Midbrain (tissue), 1 donor: ENCODE data around the gene FAM222A.

Source experiments
- DNase-seq: peaks from one replicate; lab custom pipeline; 2025; lab: John Stamatoyannopoulos, UW

FAM222A gene

GRCh38 chr12:109760031-109760929, 46.7 kb downstream of the FAM222A start:
- DNase-seq: no peak

GRCh38 chr12:109760930-109761921, 47.6 kb downstream of the FAM222A start:
- no peak for DNase-seq

DNA sequence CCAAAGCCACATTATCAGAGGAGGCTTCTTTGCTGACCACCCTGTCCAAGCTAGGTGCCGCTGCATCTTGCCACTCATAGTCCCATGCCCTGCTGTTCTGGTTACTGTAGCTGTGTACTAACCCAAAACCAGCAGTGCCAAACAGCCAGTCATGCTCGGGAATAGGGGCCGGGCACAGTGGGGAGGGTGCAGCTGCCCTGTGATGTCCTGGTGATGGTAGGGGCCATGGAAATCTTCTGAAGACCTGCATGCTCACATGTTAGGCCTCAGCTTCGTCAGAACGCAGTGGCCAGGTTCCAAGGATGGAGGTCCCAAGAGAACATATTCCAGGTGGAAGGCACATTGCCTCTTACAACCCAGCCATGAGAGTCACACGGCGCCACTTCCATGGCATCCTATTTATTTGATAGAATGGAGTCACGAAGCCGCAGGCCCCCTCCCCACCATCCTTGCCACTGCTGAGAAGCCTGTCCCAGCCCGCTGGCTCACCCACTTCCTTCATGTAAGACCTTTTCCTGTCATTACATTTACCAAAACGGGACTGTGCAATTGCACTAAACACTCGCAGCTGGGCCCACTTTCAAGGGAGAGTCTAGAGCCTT, 48.5 kb downstream of the FAM222A start:
- DNase-seq: no peak

- DNase-seq: no peak
Measured at GRCh38 chr12:109762673-109763191, 49.1 kb downstream of the FAM222A start.

- DNase-seq: no peak
Measured at GRCh38 chr12:109763201-109763841, 49.7 kb downstream of the FAM222A start.

DNA sequence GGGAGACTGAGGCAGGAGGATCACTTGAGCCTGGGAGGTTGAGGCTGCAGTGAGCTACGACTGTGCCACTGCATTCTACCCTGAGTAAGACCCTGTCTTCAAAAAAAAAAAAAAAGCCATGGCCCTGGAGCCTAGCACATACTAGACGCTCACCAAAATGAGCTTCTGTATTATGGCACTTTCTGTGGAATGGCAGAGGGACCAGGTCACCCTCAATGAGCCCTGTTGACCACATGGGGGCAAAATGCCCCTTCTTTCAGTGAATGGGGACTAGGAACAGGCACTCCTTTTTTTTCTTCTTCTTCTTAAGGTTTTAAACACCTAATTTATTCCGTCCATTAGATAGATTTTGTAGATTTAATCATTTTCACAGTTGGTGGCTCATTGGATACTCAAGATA, 50.5 kb downstream of the FAM222A start:
- peak; percentile 16 for DNase-seq

- DNase-seq: no peak
Measured at GRCh38 chr12:109764776-109765445, 51.3 kb downstream of the FAM222A start.

DNA sequence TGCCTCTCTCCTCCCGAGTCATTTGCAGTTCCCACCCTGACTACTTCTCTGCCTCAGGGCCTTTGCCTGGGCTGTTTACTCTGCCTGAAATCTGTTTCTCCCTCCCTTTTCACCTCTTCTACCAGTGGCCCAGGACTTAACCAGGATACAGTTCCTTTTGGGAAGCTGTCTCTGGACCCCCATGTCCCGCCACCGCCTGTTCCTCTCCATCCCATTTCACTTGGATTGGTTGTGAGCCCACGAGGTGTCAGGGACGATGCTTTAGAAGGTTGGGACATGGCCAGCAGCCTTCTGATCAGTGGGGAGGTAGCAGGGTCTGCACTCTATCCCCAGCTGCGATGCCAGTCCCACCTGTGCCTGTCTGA, 51.8 kb downstream of the FAM222A start:
- DNase-seq: no peak

DNA sequence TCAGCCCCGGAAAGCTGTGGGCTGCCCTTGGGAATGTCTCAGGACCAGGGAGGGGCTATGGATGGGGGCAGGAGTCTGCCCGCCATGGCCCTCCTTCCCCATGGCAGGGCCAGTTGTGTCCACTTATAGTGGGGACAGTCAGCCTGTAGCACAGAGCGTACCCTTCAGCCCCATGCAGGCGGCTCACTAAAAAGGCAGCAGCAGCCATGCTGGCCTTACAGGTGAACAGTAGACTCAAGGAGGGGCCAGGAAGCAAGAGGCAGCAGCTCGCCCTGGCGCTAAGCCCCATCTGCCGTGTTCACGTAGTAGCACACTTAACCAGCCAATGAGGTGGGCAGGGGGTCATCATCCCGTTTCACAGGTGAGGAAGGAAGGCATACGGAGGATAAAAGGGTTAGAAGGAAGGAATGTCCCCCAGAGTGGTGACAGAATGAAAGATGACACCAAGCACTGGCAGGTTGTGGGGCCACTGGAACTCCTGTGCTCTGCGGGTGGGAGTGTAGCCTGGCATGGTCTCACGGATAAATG, 52.7 kb downstream of the FAM222A start:
- no peak for DNase-seq

GRCh38 chr12:109767456-109767855, 53.8 kb downstream of the FAM222A start:
- DNase-seq: no peak

GRCh38 chr12:109767991-109768900, 54.6 kb downstream of the FAM222A start:
- DNase-seq: peak; percentile 22

- no peak for DNase-seq
Measured at GRCh38 chr12:109768901-109769670, 55.5 kb downstream of the FAM222A start.

DNA sequence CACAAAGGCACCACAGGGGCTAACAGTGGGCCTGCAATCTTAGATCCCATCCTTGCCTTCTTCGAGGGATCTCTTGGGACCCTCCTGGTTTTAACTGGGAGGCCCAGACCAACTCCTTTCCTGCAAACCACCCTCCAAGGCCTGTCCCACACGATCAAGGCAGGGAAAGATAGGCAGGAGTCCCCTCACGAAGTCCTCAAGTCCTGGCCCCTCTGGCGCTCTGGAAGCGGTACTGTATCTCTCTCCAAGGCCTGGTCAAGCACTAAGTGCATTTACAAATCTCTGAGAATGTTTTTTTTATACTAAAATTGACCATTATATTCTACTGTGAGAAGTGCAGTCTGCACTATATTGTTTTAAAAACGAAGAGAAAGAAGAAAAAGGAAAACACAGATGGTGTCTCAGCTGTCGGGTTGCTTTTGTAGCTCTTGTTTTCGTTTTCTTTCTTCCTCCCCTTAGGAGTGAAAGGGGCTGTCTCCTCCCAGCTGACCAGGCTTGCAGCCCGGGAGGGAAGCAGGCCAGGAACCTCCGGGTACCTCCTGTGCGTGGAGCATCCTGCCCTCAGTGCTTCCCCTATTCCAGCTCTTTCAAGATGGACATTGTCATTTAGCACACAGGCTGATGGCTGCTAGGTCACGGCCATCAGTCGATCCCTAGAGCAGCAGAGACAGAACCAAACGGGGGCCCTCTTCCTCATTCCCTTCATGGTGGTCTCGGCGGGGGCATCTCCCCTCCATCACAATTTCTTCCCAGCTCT, 56.7 kb downstream of the FAM222A start:
- peak; percentile 74 for DNase-seq

- DNase-seq: no peak
Measured at GRCh38 chr12:109770861-109771670, 57.4 kb downstream of the FAM222A start.

DNA sequence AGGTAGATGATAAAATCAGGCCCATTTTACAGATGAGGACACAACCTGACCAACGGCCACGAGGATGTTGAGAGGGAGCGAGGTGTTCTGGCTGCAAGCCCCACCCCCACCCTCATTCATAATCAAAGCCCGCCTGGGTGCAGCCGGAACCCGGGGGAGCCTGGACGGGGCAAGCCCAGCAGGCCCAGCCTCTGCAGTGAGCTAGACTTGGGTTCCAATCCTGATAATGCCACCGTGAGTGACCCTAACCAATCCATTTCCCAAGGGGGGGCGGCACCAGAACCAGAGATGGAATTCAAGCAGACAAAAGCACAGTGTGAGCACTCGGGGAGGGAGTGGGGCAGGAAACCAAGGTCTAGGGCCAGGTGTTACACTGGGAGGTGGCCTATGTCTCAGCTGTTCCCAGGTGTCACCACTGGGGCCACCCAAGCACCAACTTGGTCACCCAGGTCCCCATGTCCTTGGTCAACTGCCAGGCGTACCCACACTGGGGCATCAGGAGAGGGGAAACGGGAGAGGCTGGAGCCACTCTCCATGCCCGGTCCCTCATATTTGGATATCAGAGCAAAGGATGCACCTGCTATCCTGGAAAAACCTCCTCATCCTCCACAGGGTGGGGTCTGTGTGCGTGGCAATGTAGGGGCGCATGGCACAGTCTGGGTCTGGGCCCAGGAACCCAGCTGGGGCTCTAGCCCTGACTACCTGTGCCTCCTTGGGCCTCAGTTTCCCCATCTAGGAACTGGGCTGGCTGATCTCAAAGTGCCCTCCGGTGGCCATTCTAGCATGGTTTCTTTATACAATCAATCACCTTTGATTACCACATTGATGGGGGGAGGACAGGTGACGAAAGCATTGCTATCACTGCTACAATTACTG, 58.4 kb downstream of the FAM222A start:
- DNase-seq: no peak

DNA sequence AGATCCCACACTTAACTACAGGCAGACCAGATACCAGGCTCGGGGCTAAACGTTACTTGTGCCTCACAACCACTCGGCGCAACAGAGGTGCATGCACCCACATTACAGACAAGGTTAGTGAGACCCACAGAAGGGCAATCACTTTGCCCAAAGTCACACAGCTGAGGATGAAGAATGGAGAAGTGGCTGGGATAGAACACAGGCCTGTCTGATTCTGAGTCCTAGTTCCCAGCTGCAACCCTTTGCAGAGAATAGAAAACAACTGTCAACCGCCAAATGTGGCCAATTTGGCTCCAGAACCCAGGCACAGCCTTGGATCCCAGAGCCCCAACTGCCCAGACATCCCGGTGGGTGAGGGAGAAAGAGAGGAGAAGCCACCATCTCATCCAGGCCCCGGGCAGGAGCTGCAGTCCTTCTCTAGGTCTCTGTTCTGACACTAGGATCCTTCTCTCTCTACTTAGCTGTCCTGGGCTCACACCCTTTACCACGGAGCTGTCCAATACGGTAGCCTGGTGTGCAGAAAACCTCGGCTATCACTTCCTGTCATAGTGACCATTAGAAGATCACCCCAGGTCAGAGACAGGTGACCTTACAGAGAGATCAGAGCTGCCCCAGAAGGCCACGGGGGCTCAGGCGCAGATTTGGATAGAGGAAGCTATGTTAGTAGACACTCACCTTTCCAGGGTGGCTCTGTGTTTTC, 59.1 kb downstream of the FAM222A start:
- DNase-seq: peak; percentile 33
